Endodermal cell (in vitro differentiated cells): ENCODE results near the gene C16orf87. TPM values are rescaled to one million over a fixed set of nuclear protein-coding genes. Genes with fewer than 3 reads are reported as not detected.

Experiments
- DNase-seq: peaks from one replicate; pipeline ENCODE4 v3.0.0-alpha.2; 2017
- H3K27ac ChIP-seq: 2 replicates; pipeline ENCODE4 v1.5.1; 2013; ENCODE audit warnings: mild to moderate bottlenecking, low read depth, low read length, moderate library complexity
- H3K27me3 ChIP-seq: 2 replicates; pipeline ENCODE4 v1.6.1; 2013; ENCODE audit warnings: mild to moderate bottlenecking, low read length, moderate library complexity; ENCODE audit not compliant: insufficient read depth, control insufficient read depth, poor library complexity, severe bottlenecking
- H3K36me3 ChIP-seq: 2 replicates; pipeline ENCODE4 v1.7.0; 2013; ENCODE audit warnings: mild to moderate bottlenecking, low read length, moderate library complexity; ENCODE audit not compliant: control insufficient read depth, insufficient read depth
- H3K4me1 ChIP-seq: one replicate; pipeline ENCODE4 v1.7.0; 2013; ENCODE audit warnings: low read length; ENCODE audit not compliant: control insufficient read depth, insufficient read depth
- H3K4me3 ChIP-seq: 2 replicates; pipeline ENCODE4 v1.5.1; 2013; ENCODE audit warnings: mild to moderate bottlenecking, low read length, moderate library complexity
- H3K9ac ChIP-seq: 2 replicates; pipeline ENCODE4 v1.6.1; 2013; ENCODE audit warnings: mild to moderate bottlenecking, low read length, moderate library complexity; ENCODE audit not compliant: poor library complexity, severe bottlenecking; ENCODE audit errors: extremely low read depth
- H3K9me3 ChIP-seq: 2 replicates; pipeline ENCODE4 v1.6.1; 2013; ENCODE audit warnings: mild to moderate bottlenecking, low read length, moderate library complexity; ENCODE audit not compliant: control insufficient read depth
- H3K27ac Mint-ChIP-seq: 2 replicates; pipeline ENCODE4 v1.8.0; 2020; ENCODE audit warnings: mixed read lengths
- H3K27me3 Mint-ChIP-seq: 2 replicates; pipeline ENCODE4 v1.8.0; 2021; ENCODE audit warnings: mild to moderate bottlenecking, mixed read lengths; ENCODE audit not compliant: insufficient read depth
- H3K36me3 Mint-ChIP-seq: 2 replicates; pipeline ENCODE4 v1.8.0; 2020; ENCODE audit warnings: low read depth, mixed read lengths
- H3K4me1 Mint-ChIP-seq: 2 replicates; pipeline ENCODE4 v1.8.0; 2020; ENCODE audit warnings: mixed read lengths
- H3K4me3 Mint-ChIP-seq: 2 replicates; pipeline ENCODE4 v1.8.0; 2020; ENCODE audit warnings: mild to moderate bottlenecking, moderate library complexity, mixed read lengths
- H3K9me3 Mint-ChIP-seq: 2 replicates; pipeline ENCODE4 v1.8.0; 2020; ENCODE audit warnings: mild to moderate bottlenecking, mixed read lengths
- WGBS, 2 experiments: methylation state at CpG; one replicate each; pipeline versions ENCODE4 v1.1.5 to v1.1.7; 2013; ENCODE audit warnings: missing lambda C conversion rate in 2 of 2, mixed read lengths in 1 of 2; ENCODE audit not compliant: insufficient coverage in 1 of 2, insufficient read length in 1 of 2; 5-methylcytosine and 5-hydroxymethylcytosine counted together
- long read RNA-seq, 4 experiments: library from polyadenylated mRNA in 2 of 4; library from RNA in 1 of 4; library from capped mRNA in 1 of 4; stranded (forward) in 3 of 4; unstranded in 1 of 4; transcript quantifications; one replicate each; pipeline ENCODE4 v2.0.0, GENCODE V29; 2020 to 2021; ENCODE audit warnings: inconsistent platforms in 1 of 4
- polyA plus RNA-seq, 2 experiments: library from polyadenylated mRNA; stranded (reverse); fragments of 50-300 nt; gene quantifications; one replicate each; pipeline ENCODE4 v1.2.3, GENCODE V29; 2013
- total RNA-seq, 2 donors: library from RNA; stranded (reverse); fragmentation: NEBNext Ultra II Directional in 1 of 2; extraction: Animal tissue kit (Norgen Biotek cat#: 25700) in 1 of 2; gene quantifications; 2 replicates in 1 of 2; 3 replicates in 1 of 2; pipeline ENCODE4 v1.2.1, GENCODE V29; 2021
- TF ChIP-seq, protein P1 (sequence below): fragments of 200-600 bp; sonication (generic); conservative IDR thresholded peaks from 2 replicates; pipeline ENCODE4 v1.5.0; 2021; ENCODE audit warnings: antibody characterized with exemption, mild to moderate bottlenecking

Gene C16orf87
- 10 to 100 TPM; 20.6 to 22.7 TPM for total RNA-seq
- 28.8 TPM for polyA plus RNA-seq (2013, experiment 1 of 2)
- 28.6 TPM for polyA plus RNA-seq (2013, experiment 2 of 2)
- long read RNA-seq, experiment 1, full-length matches to known transcripts = 19 of 29 reads
- long read RNA-seq, experiment 1, partial matches to known transcripts = 1 of 29 reads
- long read RNA-seq, experiment 1, other reads (novel, unspliced or antisense) = 9 of 29 reads
- long read RNA-seq, experiment 2, full-length matches to known transcripts = 42 of 48 reads
- long read RNA-seq, experiment 2, partial matches to known transcripts = 0 of 48 reads
- long read RNA-seq, experiment 2, other reads (novel, unspliced or antisense) = 6 of 48 reads
- long read RNA-seq, experiment 3, full-length matches to known transcripts = 92 of 101 reads
- long read RNA-seq, experiment 3, partial matches to known transcripts = 2 of 101 reads
- long read RNA-seq, experiment 3, other reads (novel, unspliced or antisense) = 7 of 101 reads
- long read RNA-seq, experiment 4, full-length matches to known transcripts = 108 of 113 reads
- long read RNA-seq, experiment 4, partial matches to known transcripts = 0 of 113 reads
- long read RNA-seq, experiment 4, other reads (novel, unspliced or antisense) = 5 of 113 reads

DNA sequence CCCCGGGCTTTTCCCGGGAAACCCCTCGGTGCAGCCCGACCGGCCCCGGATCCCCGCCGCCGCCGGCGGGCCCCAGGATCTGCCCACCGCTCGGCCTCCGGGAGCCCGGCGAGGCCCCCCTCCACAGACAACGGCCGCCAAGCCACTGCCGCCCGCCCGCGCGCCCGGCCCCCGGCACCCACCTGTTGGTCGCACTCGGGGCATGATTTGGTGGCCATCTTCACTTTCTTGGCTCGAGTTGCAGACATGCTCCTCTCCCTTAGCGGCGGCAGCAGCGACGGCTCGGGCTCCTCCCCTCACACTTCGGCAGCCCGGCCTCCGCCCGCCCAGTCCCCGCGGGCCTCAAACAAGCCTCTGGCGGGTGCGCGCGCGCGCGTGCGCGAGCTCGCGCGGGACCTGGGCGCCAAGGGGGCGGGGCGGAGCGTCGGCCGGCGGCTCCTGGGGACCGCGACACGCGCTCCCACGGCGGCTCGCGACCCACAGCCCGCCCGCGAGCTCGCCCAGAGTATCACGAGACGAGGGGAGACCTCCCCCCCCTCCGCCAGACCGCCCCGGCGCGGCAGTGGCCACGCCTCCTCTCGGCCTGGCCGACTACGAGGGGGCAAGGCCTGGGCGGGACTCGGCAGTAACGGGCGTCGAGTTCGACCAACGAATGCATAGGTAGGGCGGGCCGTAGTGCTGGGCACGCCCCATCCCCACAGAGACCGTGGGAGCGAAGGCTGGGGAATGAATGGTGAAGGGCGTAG is at the start of gene C16orf87:
TSS of gene C16orf87 (minus strand) at position 279 of the 746 bp plus-strand sequence. CDS start at position 248, 31 bp downstream.
- Histone ChIP-seq H3K27ac (peak within 1 kb of the TSS; percentile 94), H3K36me3 (no peaks in the 10 kb centered on the region), H3K9ac (peak within 1 kb of the TSS; percentile 86), H3K9me3 (no peaks in the 10 kb centered on the region), H3K4me3 (peak within 1 kb of the TSS; percentile 99), H3K4me1 (no peaks in the 10 kb centered on the region), H3K27me3 (no peaks in the 10 kb centered on the region)
- TF ChIP-seq, protein P1, sequence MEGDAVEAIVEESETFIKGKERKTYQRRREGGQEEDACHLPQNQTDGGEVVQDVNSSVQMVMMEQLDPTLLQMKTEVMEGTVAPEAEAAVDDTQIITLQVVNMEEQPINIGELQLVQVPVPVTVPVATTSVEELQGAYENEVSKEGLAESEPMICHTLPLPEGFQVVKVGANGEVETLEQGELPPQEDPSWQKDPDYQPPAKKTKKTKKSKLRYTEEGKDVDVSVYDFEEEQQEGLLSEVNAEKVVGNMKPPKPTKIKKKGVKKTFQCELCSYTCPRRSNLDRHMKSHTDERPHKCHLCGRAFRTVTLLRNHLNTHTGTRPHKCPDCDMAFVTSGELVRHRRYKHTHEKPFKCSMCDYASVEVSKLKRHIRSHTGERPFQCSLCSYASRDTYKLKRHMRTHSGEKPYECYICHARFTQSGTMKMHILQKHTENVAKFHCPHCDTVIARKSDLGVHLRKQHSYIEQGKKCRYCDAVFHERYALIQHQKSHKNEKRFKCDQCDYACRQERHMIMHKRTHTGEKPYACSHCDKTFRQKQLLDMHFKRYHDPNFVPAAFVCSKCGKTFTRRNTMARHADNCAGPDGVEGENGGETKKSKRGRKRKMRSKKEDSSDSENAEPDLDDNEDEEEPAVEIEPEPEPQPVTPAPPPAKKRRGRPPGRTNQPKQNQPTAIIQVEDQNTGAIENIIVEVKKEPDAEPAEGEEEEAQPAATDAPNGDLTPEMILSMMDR = no peak
- peak within 1 kb of the TSS; percentile 88 for H3K27ac Mint-ChIP-seq
- H3K36me3 Mint-ChIP-seq = no peaks in the 10 kb centered on the region
- 0 to 3% methylated on average over 7 to 94 of the region's 94 CpGs for WGBS, 2 experiments
- H3K4me1 Mint-ChIP-seq = peaks cover 15% of the 10 kb centered on the region
- peak within 1 kb of the TSS; percentile 83 for H3K4me3 Mint-ChIP-seq
- peaks cover 3% of the 10 kb centered on the region for H3K27me3 Mint-ChIP-seq
- DNase-seq = peak; percentile 96
- no peaks in the 10 kb centered on the region for H3K9me3 Mint-ChIP-seq

DNA sequence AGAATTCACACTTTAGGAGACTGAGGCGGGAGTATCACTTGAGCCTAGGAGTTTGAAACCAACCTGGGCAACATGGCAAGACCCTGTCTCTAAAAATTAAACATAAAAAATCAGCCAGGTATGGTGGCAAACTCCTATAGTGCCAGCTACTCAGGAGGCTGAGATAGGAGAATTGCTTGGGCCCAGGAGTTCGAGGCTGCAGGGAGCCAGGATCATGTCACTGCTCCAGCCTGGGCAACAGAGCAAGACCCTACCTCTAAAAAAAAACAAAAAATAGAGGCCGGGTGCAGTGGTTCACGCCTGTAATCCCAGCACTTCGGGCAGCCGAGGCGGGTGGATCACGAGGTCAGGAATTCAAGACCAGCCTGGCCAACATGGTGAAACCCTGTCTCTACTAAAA is 44.3 kb upstream of the C16orf87 start:
- no peak for DNase-seq
- no peak overlapping the region for H3K4me3 ChIP-seq
- 93 to 100% methylated on average over 1 to 8 of the region's 8 CpGs for WGBS, 2 experiments
- H3K9ac ChIP-seq = no peak overlapping the region
- peaks cover 7% of the 10 kb centered on the region for H3K4me1 ChIP-seq
- peaks cover 13% of the 10 kb centered on the region for H3K4me1 Mint-ChIP-seq
- no peak overlapping the region for H3K27ac ChIP-seq
- H3K9me3 Mint-ChIP-seq = no peaks in the 10 kb centered on the region
- TF ChIP-seq, protein P1 = no peak
- H3K4me3 Mint-ChIP-seq = no peak overlapping the region
- no peaks in the 10 kb centered on the region for H3K36me3 ChIP-seq
- no peak overlapping the region for H3K27ac Mint-ChIP-seq
- no peaks in the 10 kb centered on the region for H3K27me3 ChIP-seq
- H3K27me3 Mint-ChIP-seq = no peaks in the 10 kb centered on the region
- H3K9me3 ChIP-seq = no peaks in the 10 kb centered on the region
- no peaks in the 10 kb centered on the region for H3K36me3 Mint-ChIP-seq

DNA sequence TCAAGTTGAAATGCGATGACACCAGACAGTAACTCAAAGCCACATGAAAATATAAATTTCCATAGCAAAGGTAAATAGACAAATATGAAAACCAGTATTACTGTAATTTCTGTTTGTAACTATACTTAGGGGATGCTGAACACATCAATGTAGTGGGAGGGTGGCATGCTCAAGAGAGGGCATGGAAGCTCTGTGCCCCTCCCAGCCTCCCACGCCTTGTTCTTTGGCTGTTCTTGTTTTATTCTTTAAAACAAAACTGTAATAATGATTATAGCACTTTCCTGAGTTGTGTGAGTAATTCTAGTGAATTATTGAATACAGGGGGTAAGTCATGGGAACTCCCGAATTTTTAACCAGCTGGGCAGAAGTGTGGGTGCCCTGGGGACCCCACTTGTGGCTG is 42.2 kb upstream of the C16orf87 start:
- Mint-ChIP-seq H3K9me3 (peaks cover 8% of the 10 kb centered on the region), H3K27ac (no peak overlapping the region), H3K4me1 (peaks cover 18% of the 10 kb centered on the region), H3K4me3 (no peak overlapping the region), H3K27me3 (no peaks in the 10 kb centered on the region), H3K36me3 (no peaks in the 10 kb centered on the region)
- no peak overlapping the region for H3K9ac ChIP-seq
- DNase-seq = no peak
- no peak overlapping the region for H3K4me3 ChIP-seq
- H3K4me1 ChIP-seq = peaks cover 4% of the 10 kb centered on the region
- 88 to 100% methylated on average over 1 to 3 of the region's 3 CpGs for WGBS, 2 experiments
- no peaks in the 10 kb centered on the region for H3K36me3 ChIP-seq
- no peak overlapping the region for H3K27ac ChIP-seq
- no peaks in the 10 kb centered on the region for H3K9me3 ChIP-seq
- TF ChIP-seq, protein P1 = no peak
- H3K27me3 ChIP-seq = no peaks in the 10 kb centered on the region
